NCI-H82 treated with DMSO at 0.1 percent for 48 hours (cell line): ENCODE results near the gene SETD4.

Experiments
- DNase-seq: peaks from one replicate; lab custom pipeline; 2025; ENCODE audit not compliant: unreplicated experiment; lab: John Stamatoyannopoulos, UW

Gene SETD4

DNA sequence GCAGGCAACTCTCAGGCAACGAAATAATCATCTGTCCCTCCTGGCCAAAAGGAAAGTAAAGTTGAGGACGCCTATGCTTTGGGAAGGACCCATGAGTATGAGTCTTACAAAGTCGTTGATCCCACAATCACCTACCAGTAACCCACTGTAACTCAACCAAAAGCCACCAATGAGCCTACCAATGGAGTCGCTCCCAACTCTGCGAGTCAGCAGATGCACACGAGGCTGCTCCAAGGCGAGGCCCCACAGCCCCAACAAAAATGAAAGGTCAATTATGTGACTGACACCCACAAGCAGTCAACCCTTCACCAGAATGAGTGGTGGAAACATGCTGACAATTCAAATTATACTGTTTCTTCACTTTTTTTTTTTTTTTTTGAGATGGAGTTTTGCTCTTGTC, 12.0 kb downstream of the SETD4 start:
- DNase-seq: no peak

DNA sequence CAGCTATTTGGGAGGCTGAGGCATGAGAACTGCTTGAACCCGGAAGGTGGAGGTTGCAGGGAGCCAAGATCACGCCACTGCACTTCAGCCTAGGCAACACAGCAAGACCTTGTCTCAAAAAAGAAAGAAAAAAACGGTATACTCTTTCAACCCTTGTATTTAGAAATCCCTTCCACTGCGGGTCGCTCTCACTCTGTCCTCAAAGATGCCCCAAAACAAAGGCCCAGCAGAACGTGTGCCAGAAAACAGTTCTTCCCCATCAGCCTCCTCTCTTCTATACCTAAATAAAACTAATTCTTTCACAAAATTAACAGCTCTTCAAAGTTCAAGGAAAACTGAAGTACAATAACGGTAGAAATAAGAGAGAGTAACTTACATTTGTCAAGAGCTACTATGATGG, 13.2 kb downstream of the SETD4 start:
- no peak for DNase-seq

- no peak for DNase-seq
Measured at GRCh38 chr21:36045993-36046392, 14.3 kb downstream of the SETD4 start.

GRCh38 chr21:36044056-36044455, 16.3 kb downstream of the SETD4 start:
- DNase-seq: no peak

DNA sequence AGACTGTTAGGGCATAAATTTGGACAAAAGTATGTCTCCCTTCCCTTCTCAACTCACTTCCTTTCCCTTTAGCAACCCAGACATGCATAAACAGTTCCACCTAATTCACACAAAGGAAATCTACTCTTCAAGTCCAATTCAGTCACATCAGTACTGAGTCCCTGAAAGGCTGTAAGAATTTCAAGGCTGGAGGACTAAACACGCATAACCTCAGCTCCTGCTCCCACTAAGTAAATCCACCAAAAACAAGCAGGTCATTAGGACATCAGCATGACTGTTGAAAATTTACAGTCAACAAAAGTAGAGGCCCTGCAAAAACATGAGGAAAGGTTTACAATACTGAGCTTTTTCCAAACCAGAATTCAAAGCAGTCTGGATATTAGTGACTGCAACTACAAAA, 18.4 kb downstream of the SETD4 start:
- no peak for DNase-seq

DNA sequence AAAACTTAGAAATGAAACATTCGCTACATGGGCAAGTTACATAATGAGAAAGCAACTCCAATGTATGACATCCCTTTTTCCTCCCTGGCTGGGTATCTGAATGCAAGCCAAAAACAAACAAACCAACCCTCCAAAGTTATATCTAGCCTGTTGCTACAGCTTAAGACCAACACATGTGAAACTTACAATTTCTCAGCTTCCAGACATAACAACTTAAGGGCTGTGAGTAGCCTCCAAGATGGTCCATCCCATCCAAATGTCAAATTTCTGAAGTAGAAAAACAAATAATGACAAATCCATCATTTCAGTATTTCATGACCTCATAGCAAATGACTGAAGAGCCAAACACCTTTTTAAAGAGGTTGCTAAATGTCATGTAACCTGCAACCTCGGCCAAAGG, 19.9 kb downstream of the SETD4 start:
- no peak for DNase-seq

DNA sequence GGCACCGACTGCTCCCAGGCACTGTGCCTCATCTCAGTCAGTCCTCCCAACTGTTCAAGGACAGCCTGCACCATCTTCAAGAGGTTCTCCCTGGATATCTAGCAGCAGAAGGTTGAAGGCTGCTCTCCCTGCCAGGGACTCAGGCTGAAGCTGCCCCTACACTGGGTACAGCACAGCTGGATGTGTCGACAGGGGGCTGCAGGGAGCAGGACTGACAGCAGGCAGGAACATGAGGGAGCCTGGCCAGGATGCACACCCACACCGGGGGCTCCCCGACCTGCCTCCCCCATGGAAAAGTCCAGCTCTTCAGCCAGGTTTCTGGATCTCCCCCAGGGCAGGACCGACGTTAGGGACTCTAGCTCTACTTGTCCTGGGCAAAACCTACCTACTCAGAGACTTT, 20.5 kb downstream of the SETD4 start:
- no peak for DNase-seq

DNA sequence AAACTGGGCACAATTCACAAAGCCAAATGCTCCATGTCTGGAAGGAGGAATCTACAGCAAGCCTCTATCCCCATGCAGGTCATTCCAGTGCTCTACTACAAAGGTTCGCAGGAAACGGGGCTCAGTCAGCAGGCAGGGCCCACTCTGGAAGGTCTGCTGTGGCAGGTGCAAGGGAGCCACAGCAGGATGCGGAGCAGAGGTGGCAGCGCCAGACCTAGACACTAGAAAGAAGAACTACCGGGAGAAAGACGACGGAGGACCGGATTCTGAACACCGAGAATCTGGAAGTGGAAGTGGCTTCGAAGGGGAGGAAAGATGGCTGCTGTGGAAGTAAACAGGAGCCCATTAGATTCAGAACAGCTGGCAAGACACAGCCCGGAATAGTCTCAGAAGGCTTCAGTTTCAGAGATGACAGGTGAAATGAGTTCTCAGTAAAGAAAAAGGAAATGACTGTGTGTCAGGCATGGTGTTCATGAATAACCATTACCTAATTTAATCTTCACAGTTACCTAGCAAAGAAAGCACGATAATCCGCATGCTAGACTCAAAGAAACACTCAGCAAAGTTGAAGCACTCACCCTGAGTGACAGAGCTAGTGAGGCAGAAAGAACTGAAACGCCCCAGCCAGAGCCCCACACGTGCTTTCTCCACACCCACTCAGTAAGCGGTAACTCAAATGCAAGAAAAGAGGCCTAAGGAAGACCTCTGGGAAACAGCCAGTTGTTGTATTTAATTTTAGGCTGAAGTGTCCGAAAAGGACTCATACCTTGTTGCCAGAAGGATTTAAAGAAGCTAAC, 21.4 kb downstream of the SETD4 start:
- no peak for DNase-seq

DNA sequence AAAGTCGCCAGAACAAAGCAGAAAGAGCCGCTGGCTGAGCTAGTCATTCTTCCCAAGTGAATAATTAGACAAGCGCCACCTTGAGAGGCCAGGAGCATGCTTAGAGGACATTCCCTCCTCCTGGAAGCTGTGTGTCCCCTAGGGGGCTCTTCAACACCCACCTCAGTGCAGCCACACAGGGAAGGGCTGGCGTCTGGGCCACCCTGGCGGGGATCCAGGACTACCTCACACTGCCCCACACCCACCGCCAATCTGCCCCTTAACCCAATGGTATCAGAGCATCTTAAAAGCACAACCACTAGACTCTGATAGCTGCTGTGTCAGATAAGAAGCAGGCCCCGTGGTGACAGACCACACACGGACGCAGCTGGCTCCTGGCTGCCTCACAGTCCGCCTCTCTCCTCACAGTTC, 24.9 kb downstream of the SETD4 start:
- no peak for DNase-seq

DNA sequence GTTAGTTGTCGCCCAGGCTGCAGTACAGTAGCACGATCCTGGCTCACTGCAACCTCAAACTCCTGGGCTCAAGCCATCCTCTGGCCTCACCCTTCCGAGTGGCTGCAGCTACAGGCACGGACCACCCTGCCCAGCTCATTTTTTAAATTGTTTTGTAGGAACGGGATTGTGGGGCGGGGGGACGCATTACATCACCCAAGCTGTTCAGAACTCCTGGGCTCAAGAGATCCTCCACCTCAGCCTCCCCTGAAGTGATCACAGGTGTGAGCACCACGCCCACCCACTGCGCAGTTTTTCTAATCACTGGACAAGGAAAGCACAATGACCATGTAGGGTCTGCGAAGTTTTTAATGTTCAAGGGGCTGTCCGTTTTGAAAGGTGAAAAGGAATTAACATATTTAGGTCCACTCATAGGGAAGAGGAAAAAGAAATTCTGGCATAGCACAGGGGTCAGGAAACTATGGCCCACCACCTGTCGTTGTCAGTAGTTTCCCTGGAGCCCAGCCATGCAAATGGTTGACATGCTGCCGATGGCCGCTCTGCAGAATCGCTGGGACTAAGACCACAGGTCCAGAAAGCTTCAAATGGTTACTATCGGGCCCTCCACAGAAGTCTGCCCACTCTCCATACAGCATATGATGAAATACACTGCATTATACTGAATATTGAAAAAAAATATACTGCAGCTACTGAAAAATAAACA, 26.0 kb downstream of the SETD4 start:
- no peak for DNase-seq

DNA sequence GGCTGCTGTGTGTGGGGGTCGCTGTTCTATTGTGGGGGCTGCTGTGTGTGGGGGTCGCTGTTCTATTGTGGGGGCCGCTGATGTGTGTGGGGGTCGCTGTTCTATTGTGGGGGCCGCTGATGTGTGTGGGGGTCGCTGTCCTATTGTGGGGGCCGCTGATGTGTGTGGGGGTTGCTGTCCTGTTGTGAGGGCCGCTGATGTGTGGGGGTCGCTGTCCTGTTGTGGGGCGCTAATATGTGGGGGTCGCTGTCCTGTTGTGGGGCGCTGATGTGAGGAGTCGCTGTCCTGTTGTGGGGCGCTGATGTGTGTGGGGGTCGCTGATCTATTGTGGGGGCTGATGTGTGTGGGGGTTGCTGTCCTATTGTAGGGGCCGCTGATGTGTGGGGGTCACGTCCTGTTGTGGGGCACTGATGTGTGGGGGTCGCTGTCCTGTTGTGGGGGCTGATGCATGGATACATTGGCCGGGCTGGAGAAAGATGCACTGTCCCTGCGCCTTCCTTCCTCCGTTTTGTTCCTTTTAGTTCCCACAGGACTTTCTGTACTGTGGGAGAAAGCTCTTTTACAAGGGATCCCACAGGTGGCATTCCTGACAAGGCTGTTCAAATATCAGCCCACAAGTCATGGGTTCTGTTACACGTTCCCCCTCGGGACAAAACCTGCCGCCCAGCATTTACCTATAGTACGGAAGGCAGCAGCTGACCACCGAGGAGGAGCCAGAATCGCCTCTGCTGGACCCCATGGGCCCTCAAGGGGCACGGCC, 27.5 kb downstream of the SETD4 start:
- DNase-seq: no peak

DNA sequence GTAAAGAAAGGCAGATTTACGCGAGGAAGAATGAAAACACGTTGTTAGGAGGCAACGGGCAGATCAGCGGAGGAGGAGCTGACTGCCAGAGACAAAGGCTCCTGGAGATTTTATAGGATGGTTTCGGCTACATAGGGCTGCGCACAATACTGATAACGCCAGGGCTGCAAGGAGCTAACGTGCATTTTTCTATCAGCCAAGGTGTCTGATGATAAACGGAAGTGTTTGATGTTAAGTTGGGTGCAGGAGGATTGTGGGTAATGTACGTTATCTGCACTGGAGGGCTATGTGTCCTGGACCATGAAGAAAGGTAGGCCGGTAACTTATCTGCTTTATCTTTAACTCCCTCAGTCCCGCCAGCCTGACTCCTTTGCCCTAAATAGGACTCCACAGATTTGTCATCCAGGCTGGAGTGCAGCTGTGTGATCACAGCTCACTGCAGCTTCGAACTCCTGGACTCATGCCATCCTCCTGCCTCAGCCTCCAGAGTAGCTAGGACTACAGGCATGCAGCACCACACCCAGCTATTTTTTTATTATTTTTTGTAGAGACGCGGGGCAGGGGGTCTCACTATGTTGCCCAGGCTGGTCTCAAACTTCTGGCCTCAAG, 29.6 kb downstream of the SETD4 start:
- DNase-seq: no peak

- DNase-seq: no peak
Measured at GRCh38 chr21:36029309-36029708, 31.0 kb downstream of the SETD4 start.

DNA sequence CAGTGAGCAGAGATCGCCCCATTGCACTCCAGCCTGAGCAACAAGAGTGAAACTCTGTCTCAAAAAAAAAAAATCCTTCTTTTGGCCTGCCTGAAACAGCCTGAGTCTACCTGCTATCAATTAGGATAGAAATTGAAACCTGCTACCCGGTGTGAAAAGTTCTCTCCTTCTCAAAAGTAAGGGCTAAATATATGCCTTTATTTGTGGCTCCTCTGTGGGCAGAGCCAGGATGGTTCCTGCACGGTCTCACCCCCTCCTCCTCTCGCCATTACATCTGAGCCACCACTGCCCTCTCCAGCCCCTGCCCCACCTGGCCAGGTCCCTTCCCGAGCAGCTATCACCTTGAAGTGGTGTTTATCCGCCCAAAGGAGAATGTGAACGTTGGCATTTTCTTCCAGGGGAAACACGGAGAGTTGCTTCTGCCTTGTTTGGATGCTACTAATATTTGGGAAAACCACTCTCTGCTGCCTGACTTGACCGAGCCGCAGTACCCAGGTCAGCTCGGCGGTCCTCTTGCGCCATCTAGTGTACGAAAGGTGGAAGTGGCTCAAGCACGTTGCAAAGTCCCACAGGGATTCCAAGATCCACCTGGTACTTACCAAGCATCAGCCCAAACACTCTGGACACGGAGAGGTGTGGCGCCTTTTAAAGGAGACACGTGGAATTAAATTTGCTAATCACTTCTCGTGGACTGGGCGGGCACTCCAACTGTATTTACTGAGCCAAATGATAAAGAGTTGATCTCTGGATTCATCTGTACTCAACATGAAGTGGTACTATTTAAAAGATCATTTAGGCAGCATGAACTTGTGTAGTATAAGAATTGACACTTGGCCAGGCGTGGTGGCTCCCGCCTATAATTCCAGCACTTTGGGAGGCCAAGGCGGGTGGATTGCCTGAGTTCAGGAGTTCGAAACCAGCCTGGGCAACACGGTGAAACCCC, 31.9 kb downstream of the SETD4 start:
- DNase-seq: peak; percentile 49

DNA sequence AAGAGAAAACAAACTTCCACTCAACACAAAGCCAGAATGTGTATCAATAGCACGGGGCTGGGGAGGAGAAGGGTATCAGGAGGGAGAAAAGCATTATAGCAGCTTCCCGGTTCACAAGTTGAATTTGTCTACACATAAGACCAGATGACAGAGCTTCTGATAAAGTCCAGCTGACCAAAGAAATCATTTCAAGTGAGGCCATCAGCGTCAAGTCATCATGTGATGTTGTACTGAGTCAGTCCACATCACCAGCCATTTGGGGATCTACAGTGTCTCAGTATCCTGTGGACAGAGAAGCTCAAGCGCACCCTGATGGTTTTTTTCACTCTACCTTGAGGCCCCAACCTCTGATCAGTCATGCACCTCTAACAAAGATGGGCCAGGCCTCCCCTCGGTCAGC, 33.0 kb downstream of the SETD4 start:
- no peak for DNase-seq

- DNase-seq: no peak
Measured at GRCh38 chr21:36024782-36025181, 35.5 kb downstream of the SETD4 start.

DNA sequence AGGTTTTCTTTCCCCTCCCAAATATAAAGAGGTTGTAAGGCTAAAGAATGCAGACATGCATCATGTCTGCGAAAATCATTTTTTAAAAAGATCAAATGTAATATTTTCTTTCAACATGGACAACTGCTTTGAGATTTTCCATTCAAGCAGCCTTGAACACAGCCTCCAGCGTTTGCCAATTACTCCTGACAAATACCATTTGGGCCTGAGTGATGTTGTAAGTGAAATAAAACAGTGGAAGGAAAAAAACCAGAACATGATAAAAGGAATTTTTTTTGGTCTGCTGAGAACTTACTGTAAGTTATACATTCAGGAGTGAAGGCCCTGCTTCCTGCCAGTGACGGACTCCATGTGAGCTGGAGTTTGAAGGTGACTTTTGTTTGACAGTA, 37.2 kb downstream of the SETD4 start:
- DNase-seq: no peak

DNA sequence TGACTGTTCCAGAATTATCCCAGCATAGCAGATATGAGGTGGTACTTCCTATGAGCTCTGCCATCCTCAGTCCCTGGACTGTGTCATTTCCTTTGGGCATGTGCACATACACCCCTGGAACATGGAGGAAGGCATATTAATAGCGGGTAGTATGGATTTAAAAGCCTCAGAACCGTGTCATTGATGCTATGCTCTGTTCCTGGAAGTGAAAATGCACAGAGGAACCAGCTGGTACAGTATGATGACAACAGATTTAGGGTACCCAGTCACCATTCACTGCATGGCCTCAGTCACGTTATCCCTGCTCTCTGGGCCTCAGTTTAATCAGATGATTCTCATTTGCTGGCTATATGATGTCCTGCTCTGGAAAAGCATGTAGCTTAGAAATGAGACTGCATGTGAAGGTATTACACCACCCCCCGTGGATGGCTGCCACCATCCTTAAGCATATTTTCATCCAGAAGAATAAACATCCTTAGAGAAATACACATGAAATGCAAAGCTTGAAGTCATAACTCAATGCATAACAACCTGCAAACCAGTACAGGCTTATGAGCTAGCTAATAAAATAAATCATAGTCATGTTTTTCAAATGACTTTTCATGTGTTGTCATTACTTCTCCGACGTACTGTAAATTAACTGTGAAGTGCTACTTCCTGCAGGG, 37.8 kb downstream of the SETD4 start:
- no peak for DNase-seq

- no peak for DNase-seq
Measured at GRCh38 chr21:36021251-36021837, 39.0 kb downstream of the SETD4 start.

DNA sequence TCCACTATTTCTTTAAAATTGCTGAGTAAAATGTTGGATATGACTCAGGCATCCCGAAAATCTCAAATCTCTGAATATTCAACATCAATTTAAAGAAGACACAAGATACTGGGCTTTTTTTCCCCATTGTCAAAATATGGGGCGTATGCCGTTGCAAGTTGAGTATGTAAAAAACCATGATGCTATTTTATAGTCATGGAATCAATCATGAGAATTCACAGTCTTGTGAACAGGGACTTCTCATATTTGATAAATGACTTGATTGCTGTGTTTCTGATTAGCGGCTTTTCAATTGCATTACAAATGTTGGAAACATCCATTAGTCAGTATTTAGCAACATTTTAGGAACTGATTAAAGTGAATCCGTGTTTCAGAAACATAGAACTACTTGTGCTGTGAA, 45.3 kb downstream of the SETD4 start:
- DNase-seq: no peak
